ENCODE data around the gene G6PC2. TPM values are rescaled to one million over a fixed set of nuclear protein-coding genes. Genes with fewer than 3 reads are reported as not detected.

G6PC2 gene
- total RNA-seq, 3 donors from 2014 or later (not counting 1 experiment from before 2014, with no cell fraction given): not detected

- Histone ChIP-seq H3K4me1 (ENCODE audit: control insufficient read depth, insufficient read depth, low read length) (peaks cover 4% of the 10 kb centered on the region), H3K27me3 (ENCODE audit: control insufficient read depth, insufficient read depth, low read length) (peaks cover 11% of the 10 kb centered on the region), H3K9me3 (ENCODE audit: control insufficient read depth, insufficient read depth, low read length) (no peaks in the 10 kb centered on the region), H3K36me3 (ENCODE audit: control insufficient read depth, insufficient read depth, low read length) (no peaks in the 10 kb centered on the region), H3K27ac (ENCODE audit: low read length) (no peak overlapping the region), H3K4me3 (ENCODE audit: low read length) (no peak overlapping the region)
- ATAC-seq (no peak), DNase-seq (no peak)
- 93% methylated on average over 2 of the region's 3 CpGs for WGBS (ENCODE audit: insufficient coverage)
- no peaks in the 10 kb centered on the region for H3K9me3 Mint-ChIP-seq
- H3K4me1 Mint-ChIP-seq: peaks cover 5 to 11% of the 10 kb centered on the region in 2 donors
- intact Hi-C loops (cut with micrococcal nuclease): no loop called here
- no peak overlapping the region for H3K4me3 Mint-ChIP-seq
- no peaks in the 10 kb centered on the region for H3K36me3 Mint-ChIP-seq
- TF ChIP-seq CTCF (IDR thresholded peaks at IDR 0.05): no peak
- peaks cover 25 to 37% of the 10 kb centered on the region in 2 donors for H3K27me3 Mint-ChIP-seq (ENCODE audit: low read depth in 2 of 2)
- no peak overlapping the region for H3K27ac Mint-ChIP-seq
Observed at GRCh38 chr2:168915441-168916330, 14.6 kb downstream of the G6PC2 start.

GRCh38 chr2:168916331-168916675, 15.2 kb downstream of the G6PC2 start:
- H3K27me3 Mint-ChIP-seq (ENCODE audit: low read depth in 2 of 2): peaks cover 26 to 43% of the 10 kb centered on the region in 2 donors
- Histone ChIP-seq H3K27me3 (ENCODE audit: control insufficient read depth, insufficient read depth, low read length) (peaks cover 11% of the 10 kb centered on the region), H3K4me3 (ENCODE audit: low read length) (no peak overlapping the region), H3K9me3 (ENCODE audit: control insufficient read depth, insufficient read depth, low read length) (no peaks in the 10 kb centered on the region), H3K4me1 (ENCODE audit: control insufficient read depth, insufficient read depth, low read length) (peaks cover 4% of the 10 kb centered on the region), H3K27ac (ENCODE audit: low read length) (no peak overlapping the region), H3K36me3 (ENCODE audit: control insufficient read depth, insufficient read depth, low read length) (no peaks in the 10 kb centered on the region)
- intact Hi-C loops (cut with micrococcal nuclease): no loop called here
- no peaks in the 10 kb centered on the region for H3K36me3 Mint-ChIP-seq
- no peak for ATAC-seq
- 89% methylated on average over 4 of the region's 4 CpGs for WGBS (ENCODE audit: insufficient coverage)
- H3K9me3 Mint-ChIP-seq: no peaks in the 10 kb centered on the region
- H3K4me1 Mint-ChIP-seq: peaks cover 5 to 12% of the 10 kb centered on the region in 2 donors
- DNase-seq: no peak
- H3K27ac Mint-ChIP-seq: no peak overlapping the region
- H3K4me3 Mint-ChIP-seq: no peak overlapping the region
- no peak for TF ChIP-seq CTCF (IDR thresholded peaks at IDR 0.05)

DNA sequence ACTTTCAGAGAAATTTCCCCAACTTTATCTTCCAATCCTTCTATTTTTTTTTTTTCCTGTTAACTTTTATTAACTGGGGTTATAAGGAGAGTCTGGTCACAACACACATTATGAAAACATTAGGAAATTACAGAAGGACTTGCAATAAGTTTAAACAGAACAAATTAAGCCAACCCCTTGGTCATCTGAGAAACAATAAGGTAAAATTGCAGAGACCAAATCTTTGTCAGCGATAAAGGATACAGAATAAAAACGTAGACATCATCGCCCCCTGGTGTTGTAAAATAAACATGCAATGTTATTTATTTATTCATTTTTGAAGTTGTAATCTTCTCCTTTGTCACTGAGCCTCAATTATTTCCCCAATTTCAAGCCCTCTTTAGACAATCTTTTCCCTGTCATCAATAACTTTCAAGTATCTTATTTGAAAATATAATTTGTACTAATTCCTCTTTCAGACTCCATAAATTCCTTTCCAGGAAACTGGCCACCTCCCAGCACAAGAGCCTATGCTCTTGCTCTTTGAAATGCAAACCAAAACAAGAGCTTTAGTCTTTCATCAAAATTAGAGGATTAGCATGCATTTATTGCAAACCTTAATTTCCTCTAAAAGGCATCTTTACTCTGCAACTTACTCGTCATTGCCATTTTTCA, 19.5 kb downstream of the G6PC2 start:
- Mint-ChIP-seq H3K27ac (no peak overlapping the region), H3K9me3 (no peaks in the 10 kb centered on the region), H3K27me3 (ENCODE audit: low read depth in 2 of 2) (peaks cover 23 to 47% of the 10 kb centered on the region in 2 donors), H3K36me3 (no peaks in the 10 kb centered on the region), H3K4me1 (peaks cover 0 to 6% of the 10 kb centered on the region in 2 donors), H3K4me3 (no peak overlapping the region)
- Histone ChIP-seq H3K27ac (ENCODE audit: low read length) (no peak overlapping the region), H3K4me1 (ENCODE audit: control insufficient read depth, insufficient read depth, low read length) (no peaks in the 10 kb centered on the region), H3K4me3 (ENCODE audit: low read length) (no peak overlapping the region), H3K36me3 (ENCODE audit: control insufficient read depth, insufficient read depth, low read length) (no peaks in the 10 kb centered on the region), H3K27me3 (ENCODE audit: control insufficient read depth, insufficient read depth, low read length) (no peaks in the 10 kb centered on the region), H3K9me3 (ENCODE audit: control insufficient read depth, insufficient read depth, low read length) (no peaks in the 10 kb centered on the region)
- DNase-seq: peak in 1 of 2 donors; percentile 68
- 23% methylated on average over 4 of the region's 4 CpGs for WGBS (ENCODE audit: insufficient coverage)
- ATAC-seq: peak in 1 of 3 donors; percentile 60
- TF ChIP-seq CTCF (IDR thresholded peaks at IDR 0.05): peak; percentile 68
- intact Hi-C loops (cut with micrococcal nuclease): loop anchor here (1.0 to 5.0 kb wide), 2 partner anchors 574 to 783 kb away; no protein-coding TSS in a partner anchor
